HG03064 (cell line): ENCODE data around the gene THOC7.
A peak's percentile ranks its signal among the peaks of the same experiment; 100 is the strongest.

Source experiments
- ATAC-seq: cut with Tn5 transposase; IDR thresholded peaks from one replicate; pipeline ENCODE4 v1.9.1; 2021; ENCODE audit warnings: low read depth; ENCODE audit not compliant: unreplicated experiment

Gene THOC7

GRCh38 chr3:63863150-63864007 lies at the start of gene THOC7, which contains the start of gene ATXN7:
TSS of gene THOC7 (minus strand) at chr3:63863805. CDS start at chr3:63863790, 15 bp downstream.
TSS of gene ATXN7 (plus strand) at chr3:63863867. CDS start at chr3:63912599, 48,732 bp downstream.
- ATAC-seq, result peak; percentile 61

DNA sequence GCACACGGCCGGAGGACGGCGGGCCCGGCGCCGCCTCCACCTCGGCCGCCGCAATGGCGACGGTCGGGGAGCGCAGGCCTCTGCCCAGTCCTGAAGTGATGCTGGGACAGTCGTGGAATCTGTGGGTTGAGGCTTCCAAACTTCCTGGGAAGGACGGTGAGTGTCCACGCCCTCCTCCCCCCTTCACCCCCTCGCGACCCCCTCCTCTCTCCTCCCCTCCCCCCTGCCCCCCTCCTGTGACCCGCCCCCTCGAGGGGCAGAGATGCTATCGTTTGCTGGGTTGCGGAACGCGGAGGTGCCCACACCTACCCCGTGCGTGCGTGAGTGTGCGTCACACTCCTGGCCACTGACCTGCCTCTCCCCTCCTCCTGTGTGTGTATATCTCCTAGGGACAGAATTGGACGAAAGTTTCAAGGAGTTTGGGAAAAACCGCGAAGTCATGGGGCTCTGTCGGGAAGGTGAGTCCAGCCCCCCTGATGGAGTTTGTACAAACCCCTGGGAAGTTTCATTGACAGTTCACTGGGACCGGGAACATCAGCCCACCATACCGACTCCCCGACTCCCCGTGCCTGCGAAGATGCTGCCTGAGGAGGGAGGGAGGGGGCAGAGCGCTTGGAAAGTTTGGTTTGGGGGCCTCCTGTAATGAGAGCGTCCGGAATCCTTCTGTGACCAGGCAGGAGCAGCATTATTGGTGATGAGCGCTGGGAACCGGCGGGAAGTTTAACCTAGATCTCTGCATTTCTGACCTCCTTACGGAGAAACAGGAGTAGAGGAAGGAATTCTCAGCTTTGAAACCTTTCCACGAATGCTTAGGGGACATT lies 49.4 kb upstream of the THOC7 start:
- ATAC-seq, result peak; percentile 12

GRCh38 chr3:63911873-63912767 lies 48.5 kb upstream of the THOC7 start, which contains the start of gene SCAANT1:
TSS of gene SCAANT1 (minus strand) at chr3:63912383.
- ATAC-seq, result peak; percentile 75

- no peak for ATAC-seq
Measured at GRCh38 chr3:63911509-63911872, 47.9 kb upstream of the THOC7 start.

DNA sequence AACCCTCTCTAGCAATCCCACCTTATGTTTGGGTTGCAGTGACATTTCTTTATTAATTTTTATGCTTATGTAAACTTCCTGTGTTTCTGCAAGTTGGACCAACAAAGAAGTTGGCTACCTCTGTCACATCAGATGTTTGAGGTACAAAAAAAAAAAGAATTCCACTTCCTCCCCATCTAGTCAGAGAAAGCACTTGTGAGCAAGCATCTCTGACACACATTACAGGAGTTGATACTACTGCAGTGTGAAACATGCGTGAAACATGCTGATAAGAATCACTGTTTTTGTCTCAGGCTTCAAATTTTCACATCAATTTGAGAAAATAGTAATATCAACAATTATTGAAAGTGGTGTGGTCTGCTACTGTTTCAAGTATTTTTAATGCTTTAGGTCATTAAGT lies 47.3 kb upstream of the THOC7 start:
- ATAC-seq, result no peak

- ATAC-seq, result no peak
Measured at GRCh38 chr3:63910001-63910400, 46.4 kb upstream of the THOC7 start.

- ATAC-seq, result no peak
Measured at GRCh38 chr3:63909431-63909830, 45.8 kb upstream of the THOC7 start.

GRCh38 chr3:63908776-63909175 lies 45.2 kb upstream of the THOC7 start:
- no peak for ATAC-seq

DNA sequence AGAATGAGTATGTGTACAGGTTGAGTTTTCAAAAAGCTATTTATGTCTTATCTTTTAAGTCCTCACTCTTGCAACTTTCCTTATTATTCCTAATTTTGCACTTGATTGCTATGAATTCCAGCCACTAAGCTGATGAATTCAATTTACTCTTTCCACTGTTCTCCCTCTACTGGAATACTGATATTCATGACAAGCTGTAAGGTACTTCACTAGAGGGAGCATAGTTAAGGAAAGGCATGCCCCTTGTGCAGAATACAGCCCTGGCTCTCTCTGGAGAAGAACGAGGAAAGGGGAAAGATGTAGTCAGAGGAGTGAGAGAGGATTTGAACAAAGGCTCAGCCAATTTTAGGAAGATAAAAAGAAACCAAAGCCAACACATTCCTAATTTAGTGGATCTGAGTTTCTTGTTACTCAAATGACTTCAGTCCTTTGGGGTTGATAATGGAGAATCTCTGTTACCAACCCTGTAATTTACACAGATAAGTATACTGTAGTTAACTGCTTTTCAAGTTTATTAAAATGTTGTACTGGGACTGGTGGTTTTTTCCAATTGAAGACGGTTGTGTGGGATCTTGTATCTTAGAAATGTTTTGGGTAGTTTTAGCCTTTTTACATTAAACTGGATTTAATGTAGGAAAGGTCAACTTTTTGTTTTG lies 44.6 kb upstream of the THOC7 start:
- ATAC-seq, result no peak

GRCh38 chr3:63905731-63906620 lies 42.4 kb upstream of the THOC7 start:
- ATAC-seq, result no peak

- ATAC-seq, result no peak
Measured at GRCh38 chr3:63900459-63900858, 36.9 kb upstream of the THOC7 start.

GRCh38 chr3:63900010-63900409 lies 36.4 kb upstream of the THOC7 start:
- ATAC-seq, result no peak

DNA sequence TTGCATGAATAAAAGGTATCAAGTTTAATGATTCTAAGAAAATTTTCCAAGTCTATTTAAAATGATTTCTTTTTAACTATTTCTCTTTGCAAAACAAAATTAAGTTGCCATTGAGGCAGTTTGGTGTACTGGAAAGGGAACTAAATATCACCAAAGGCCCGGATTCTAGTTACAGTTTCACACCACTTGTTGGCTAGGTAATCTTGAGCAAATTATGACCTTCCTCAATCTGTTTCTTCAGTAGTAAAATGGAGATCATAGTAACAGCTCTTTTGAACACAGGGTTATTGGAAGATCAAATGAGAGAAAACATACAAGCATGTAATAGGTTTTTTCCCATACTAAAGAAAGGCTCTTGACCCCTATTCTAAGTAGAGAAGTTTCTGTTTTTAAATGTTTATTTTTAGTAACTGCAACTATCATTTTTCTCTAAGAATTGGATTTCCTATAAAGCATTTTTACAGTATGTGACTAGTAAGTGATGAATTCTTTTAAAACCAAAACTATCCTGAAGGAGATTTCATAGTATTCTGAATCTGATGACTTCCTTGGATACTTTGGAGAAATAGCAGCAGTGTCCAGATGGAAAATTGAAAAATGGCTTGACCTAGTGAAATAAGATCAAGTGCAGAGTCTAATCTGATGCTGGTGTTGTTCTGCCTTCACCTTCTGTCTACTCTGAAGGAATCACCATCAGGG lies 32.9 kb upstream of the THOC7 start:
- peak; percentile 52 for ATAC-seq

GRCh38 chr3:63895422-63896189 lies 32.0 kb upstream of the THOC7 start:
- no peak for ATAC-seq

DNA sequence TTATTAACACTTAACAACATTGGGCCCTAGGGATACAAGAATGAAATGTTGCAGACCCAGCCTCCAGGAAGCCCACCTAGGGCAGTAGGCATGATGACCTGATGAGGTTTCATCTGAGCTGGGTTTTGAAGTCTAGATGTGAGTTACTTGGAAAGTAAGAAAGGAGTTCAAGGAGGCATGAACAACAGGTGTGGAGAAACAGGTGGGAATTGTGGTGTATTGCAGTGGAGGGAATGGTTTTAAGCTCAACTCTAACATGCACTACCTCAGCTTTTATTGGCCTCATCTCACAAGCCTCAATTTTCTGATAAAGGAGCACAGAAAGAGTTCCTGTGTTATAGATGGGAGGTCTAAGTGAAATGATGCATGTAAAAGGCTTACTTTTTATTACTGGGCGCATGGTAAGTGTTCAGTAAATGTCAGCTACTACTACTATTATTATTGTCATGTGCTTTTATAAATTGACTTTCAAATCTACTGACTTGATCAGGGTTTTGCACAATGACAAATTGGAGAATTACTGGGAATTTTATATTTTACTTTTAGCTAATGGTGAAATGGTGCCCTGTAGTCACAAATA lies 29.3 kb upstream of the THOC7 start:
- no peak for ATAC-seq

GRCh38 chr3:63891518-63891917 lies 27.9 kb upstream of the THOC7 start:
- no peak for ATAC-seq

- no peak for ATAC-seq
Measured at GRCh38 chr3:63886858-63887257, 23.3 kb upstream of the THOC7 start.
